Uterus (tissue), 2 donors: ENCODE data around the gene ATG16L1.

Source experiments
- POLR2A ChIP-seq, 2 donors: fragments of 450-650 bp; IDR thresholded peaks; one replicate each; pipeline ENCODE4 v1.6.1; 2016; ENCODE audit warnings: antibody characterized with exemption in 2 of 2, mild to moderate bottlenecking in 1 of 2, moderate library complexity in 1 of 2
- TF ChIP-seq, protein P1 (sequence below), 4 experiments: fragments of 200-600 bp in 2 of 4; fragments of 450-650 bp in 2 of 4; sonication (generic) in 2 of 4; IDR thresholded peaks; one replicate each; pipeline ENCODE4 v1.5.1; 2016 to 2019; ENCODE audit warnings: antibody characterized with exemption in 4 of 4, mild to moderate bottlenecking in 2 of 4, moderate library complexity in 1 of 4

DNA sequence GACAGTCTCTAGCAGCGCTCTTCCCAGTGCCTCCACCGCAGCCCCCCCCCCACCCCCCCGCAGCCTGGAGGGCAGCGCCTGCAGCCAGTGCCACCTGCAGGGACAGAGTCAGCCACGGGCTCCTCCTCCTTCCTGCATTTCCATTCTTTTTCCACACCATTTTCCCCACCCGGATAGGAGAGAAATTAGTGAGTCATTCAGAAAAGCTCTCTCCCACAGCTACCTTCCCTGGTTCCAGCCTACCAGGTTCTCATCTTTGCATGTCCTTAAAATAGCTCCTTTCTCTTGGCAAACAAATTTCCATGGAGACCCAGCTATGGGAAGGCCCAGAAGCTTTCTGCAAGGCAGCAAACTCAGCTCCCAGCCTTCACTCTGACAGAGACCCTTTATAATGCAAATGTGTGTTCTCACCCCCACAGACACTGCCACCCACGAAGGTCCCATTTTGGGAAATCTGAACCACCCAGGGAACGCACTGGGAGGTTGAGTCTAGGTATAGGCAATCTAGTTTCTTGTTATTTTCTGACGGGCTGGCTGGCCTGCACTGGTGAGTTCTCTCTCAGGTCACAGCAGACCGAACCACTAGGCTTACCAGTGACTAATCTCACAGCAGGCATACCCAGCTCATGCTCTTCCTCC lies 41.8 kb upstream of the ATG16L1 start:
- TF ChIP-seq, protein P1, sequence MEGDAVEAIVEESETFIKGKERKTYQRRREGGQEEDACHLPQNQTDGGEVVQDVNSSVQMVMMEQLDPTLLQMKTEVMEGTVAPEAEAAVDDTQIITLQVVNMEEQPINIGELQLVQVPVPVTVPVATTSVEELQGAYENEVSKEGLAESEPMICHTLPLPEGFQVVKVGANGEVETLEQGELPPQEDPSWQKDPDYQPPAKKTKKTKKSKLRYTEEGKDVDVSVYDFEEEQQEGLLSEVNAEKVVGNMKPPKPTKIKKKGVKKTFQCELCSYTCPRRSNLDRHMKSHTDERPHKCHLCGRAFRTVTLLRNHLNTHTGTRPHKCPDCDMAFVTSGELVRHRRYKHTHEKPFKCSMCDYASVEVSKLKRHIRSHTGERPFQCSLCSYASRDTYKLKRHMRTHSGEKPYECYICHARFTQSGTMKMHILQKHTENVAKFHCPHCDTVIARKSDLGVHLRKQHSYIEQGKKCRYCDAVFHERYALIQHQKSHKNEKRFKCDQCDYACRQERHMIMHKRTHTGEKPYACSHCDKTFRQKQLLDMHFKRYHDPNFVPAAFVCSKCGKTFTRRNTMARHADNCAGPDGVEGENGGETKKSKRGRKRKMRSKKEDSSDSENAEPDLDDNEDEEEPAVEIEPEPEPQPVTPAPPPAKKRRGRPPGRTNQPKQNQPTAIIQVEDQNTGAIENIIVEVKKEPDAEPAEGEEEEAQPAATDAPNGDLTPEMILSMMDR (IDR thresholded peaks at IDR 0.05): no peak
- TF ChIP-seq POLR2A (IDR thresholded peaks at IDR 0.05): no peak
